GM20431 (cell line): ENCODE results near the gene FOXN1.

Experiments used
- in situ Hi-C: fragments of 300-500 bp; cut with MseI, MboI; formaldehyde crosslinking; loops from one replicate; pipeline ENCODE4 v1.15.0; 2020; ENCODE audit warnings: low sequenced_read_pairs; ENCODE audit not compliant: unreplicated experiment

The FOXN1 gene

DNA sequence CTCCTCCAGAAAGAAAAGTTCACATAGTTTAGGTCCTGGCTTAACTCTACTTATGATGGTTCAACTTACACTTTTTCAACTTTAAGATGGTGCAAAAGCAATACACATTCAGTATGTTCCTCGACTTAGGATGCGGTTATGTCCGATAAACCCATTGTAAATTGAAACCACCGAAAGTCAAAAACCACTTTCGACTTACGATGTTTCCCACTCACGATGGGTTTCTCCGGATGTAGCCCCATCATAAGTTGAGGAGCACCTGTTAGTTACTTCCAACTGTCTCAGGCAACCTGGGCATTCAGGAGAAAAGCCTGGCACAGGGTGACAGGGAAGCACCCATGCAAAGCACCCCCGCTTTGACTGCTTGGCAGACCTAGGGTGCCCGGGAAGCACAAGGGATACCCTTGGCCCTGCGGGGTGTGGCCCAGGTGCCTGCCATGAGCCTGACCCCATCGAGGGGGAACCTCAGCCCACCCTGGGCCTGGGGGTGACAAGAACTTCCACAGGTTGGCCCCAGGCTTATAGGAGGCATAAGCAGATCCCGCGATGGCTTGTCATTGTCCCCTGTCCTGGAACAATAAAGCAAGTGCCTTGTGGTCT is 32.2 kb downstream of the FOXN1 start:
- in situ Hi-C loops: loop anchor here (5.0 kb wide), 1 partner anchor 41 kb away; no protein-coding TSS in a partner anchor

DNA sequence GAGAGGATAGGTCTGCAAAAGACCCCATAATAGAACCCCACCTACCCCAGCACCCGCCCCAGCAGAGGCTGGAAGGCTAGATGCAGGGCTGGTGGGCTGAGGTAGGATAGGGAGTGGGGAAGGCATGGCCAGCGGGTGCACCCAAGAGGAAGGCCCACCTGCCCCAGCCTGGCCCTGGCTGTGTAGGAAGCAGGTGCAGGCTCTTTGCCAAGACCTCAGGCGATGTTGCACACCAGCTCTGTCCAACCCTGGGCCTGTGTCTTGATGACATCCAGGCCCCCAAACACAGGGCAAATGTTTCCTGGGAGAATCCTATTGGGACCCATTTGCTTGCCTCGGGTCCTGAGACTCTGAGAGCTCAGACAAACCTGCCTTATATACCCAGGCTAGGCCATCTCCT is 34.1 kb downstream of the FOXN1 start:
- in situ Hi-C loops: no loop called here

DNA sequence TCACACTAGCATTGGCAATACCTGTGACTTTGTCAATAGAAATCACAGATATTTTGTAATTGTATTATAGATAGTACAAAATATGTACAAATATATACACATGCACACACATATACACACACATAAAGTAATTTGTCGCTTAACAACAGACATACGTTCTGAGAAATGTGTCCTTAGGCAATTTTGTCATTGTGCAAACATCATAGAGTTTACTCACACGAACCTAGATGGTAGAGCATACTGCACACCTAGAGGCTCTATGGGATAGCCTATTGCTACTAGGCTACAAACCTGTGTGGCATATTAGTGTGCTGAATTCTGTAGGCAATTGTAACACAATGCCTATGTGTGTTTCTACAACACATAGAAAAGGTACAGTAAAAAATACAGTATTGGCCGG is 35.3 kb downstream of the FOXN1 start:
- in situ Hi-C loops: no loop called here

DNA sequence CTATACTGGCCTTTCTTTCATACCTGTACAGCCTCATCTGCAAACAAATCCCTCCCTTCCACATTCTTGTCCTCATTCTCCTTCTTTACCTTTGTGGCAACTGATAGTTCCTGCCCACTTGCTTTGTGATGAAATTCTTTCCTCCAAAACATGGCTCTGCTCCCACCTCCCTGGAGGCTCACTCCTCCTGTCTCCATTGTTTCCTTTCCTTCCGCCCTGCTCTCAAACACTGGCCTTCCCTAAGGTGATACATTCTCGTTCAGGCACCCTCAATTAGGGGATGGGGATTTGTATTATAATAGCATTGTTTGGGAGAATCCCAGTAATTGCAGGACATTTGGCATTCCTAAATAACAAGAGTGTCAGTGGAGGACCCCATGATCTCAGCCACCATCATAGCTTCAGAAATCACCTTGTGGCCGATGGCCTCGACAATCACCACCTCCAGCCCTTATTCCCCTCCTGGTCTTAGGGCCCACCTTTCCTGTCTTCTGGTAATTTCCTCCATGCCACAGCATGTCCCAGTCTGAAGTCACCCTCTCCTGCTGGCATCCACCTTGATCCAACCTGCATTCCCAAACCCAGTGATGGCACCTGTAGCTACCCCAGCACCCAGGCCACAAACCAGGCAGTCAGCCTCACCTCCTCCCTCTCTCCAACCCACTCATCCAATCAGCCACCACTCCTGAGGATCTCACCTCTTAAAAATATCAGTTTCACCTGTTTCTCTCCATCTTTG is 38.4 kb downstream of the FOXN1 start:
- in situ Hi-C loops: no loop called here

DNA sequence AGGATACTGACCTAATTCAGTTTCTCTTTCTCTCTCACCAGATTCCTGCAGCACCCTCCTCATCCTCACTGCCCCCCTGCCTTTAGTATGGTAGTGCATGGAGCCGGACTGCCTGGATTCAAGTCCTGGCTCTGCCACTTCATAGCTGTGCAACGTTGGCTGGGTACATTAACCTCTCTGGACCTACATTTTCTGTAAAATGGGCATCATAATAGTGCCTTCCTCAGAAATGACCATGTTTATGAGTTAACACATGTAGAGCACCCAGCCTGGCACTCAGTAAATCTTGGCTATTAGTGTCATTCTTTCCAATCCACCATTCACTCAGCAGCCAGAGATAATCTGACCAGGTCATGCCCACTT is 39.0 kb downstream of the FOXN1 start:
- in situ Hi-C loops: no loop called here

DNA sequence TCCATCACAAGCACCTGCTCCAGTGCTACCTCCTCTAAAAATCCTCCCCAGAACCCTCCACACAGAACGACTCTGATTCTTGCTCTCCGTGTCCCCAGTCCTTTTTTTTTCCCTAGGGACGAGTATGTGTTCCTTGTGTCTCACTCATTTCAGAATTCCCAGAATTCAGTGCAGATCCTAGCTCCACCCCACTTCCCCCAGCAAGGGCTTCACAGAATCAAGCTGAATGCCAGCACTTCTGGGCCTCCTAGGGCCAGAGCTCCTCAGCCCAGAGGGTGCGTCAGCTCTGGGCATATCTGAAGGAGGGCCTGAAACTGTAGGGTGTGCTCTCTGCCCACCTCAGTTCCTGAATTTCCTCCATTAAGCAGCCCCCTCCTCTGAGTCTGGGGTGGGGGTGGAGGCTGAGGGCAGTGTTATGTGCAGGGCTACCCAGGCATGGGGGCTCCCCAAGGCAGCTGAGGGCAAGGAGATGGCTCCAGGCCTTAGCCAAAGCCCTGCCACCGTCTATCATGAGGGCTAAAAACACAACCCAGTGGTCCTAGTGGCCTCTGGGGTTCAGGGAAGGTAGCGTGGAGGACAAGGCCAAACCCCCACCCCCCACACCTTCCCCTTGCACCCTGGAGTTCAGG is 39.8 kb downstream of the FOXN1 start:
- in situ Hi-C loops: no loop called here

DNA sequence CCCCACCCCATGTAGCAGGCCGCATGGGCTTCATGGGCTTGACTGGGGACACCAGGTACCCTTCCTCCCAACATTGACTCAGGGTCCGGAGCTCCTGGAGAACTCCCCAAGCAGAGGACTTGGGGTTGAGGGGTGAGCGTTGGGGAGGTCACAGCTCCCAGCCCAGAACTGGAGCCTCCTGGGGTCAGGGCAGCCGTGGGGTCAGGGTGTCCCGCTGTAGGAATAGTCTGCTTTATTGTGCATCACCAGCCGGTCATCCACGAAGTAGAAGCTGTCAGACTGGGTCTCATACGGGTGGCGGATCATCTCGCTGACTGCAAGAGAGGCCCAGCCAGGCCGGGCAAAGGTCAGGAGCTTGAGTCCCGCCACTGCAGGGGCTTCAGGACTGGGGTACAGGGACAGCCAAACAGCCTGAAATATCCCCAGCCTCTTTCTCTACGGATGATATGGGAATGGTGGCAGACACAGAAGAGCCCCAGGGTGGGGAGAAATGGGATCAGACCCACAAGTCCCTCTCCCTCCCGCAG is 41.0 kb downstream of the FOXN1 start:
- in situ Hi-C loops: no loop called here

DNA sequence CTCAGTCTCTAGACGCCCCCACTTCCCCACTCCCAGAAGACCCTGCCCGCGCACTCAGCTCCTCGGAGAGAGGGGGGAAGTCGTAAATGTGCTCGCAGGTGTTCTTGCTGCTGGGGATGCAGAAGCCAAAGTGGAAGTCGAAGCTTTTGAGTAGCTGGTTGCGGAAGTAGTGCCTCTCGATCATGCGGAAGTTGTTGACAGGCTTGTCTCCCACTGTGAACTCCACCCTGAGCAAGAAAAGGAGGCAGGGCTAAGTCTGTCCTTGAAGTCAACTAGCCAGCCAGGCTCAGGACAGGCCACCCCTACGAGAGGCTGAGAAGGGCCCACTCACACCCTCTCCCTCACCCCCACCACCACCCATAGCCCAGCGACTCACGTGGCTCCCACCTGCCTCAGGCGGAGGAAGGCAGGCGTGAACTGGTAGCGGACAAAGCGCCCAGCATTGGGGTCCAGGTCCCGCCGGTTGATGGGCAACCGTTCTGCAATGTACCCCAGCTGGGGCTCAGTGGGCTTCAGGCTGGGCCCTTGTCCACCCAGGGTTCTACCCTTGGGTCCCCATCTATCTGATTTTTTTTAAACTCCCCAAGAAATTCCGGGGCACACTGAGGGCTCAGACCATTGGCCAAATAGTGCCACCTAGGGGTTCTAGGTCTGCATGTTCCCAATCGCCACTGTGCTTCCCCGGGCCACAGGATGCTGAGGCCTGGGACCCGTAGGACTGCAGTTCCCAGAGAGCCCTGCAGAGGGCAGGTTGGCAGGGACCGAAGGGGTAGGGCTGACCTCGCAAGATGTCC is 41.7 kb downstream of the FOXN1 start:
- in situ Hi-C loops: no loop called here

DNA sequence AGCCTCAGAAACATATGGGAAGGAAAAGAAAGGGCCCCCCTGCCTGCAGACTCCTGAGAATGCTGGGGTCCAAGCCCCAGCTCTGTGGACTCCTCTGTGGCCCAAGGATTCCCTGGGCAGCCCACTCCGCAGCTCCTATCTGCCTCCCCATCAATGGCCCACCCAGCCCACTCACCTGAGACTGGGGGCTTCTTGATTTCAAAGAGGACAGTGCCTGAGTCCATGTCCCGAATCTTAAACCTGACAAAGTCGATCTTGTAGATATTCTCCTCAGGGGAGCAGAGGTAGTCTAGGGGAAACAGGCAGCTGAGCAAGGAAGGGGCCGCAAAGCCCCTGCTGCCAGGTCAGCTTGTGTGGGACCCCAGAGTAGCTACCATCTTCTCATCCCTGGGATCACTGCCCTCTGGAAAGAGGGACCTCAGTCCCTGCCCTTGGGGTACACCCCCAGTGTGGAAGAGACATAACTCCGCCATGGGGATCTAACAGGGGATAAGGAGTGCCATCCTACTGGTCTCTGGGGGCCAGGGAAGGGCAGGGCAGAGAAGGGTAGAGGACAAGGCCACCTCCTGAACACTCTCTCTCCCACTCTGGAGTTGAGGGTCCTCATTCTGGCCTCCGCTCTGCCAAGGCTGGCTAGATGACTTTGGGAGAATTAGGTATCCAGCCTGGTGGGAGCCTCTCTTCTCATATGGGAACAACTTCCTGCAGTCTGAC is 42.4 kb downstream of the FOXN1 start:
- in situ Hi-C loops: no loop called here

DNA sequence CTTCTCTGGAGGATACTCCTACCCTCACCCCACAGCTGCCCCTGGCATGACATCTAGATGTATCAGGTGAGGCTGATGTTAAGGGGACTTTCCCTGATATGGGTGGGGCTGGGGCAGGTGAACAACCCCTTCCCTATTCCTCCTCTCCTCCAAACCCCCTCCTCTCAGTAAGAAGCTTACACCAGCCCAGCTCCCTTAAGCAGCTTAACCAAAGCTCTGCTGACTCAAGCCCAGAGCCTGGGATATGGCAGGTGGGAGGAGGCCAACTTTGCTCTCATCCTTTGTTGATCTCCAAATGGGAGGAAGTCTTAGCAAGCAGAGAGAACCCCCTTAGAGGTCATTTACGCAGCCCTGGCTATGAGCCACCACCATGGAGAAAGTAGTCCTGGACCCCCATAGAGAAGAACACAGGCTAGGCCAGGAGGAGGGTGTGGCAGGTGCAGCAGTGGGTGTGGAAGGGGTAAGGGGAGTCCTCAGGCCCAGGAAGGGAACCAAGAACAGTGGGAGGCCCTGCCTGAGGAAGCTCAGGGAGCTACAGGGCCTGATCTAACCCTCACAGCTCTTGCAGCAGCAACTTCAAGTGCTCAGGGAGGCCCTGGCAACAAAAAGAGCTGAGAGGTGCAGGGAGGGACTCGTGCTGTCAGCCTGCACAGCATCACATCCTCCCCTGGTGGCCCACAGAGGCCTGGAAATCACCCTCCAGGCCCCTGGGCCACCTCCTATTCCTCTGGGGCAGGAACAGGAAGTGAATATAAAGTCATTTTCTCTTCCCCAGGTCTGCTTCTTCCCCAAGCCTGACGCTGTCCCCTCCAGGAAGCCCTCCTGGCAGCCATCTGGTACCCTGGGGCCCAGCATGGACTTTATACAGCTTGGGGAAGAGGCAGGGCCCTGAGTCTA is 43.3 kb downstream of the FOXN1 start:
- in situ Hi-C loops: no loop called here

DNA sequence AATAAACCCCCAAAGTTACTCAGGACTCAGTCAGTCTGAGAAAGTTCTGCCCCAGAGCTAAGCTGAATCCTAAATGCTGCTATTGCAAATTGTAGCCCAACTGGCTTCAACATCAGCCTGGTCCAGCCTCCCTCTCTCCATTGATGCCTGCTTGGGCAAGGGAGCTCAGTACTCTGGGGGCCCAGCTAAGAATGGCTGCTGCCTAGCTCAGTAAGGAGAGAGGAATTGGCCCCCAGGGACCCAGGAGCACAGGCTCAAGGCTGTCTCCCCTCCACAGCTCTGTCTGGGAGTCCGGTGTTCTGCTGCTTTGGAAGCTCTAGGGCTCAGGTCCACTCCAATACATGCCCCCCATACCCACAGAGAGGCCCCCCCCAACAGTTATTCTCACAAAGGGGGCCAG is 44.7 kb downstream of the FOXN1 start:
- in situ Hi-C loops: no loop called here

DNA sequence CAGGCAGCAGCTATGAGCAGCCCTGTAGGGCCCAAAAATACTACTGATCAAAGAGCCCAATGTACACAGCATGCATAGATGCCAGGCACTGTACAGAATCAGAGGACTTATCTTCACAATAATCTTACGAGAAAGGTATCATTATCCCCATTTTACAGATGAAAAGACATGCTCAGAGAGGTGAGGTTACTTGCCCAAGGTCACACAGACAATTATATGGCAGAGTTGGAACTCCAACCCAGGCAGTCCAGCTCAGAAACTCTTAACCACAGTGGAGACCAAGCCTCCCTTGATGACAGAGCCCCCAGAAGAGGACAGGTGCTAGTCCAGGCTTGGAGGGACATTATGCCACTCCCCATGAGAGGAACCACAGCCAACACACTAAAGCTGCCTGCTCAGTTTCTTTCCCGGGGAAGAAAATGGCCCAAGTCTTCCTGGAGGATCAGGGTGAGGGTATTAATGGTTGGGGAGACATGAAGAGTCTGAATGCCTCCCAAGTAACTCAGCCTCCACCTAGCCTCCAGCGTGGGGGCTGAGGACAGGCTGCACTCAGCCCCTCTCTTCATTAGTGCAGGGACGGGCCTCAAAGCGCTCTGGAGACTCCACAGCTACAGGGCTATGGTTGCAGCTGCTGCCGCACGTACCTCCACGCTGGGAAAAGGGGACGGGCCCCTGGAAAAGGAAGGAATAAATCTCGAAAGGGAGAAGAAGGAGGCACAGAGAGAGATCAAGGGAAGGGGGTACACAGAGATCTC is 45.5 kb downstream of the FOXN1 start:
- in situ Hi-C loops: no loop called here

DNA sequence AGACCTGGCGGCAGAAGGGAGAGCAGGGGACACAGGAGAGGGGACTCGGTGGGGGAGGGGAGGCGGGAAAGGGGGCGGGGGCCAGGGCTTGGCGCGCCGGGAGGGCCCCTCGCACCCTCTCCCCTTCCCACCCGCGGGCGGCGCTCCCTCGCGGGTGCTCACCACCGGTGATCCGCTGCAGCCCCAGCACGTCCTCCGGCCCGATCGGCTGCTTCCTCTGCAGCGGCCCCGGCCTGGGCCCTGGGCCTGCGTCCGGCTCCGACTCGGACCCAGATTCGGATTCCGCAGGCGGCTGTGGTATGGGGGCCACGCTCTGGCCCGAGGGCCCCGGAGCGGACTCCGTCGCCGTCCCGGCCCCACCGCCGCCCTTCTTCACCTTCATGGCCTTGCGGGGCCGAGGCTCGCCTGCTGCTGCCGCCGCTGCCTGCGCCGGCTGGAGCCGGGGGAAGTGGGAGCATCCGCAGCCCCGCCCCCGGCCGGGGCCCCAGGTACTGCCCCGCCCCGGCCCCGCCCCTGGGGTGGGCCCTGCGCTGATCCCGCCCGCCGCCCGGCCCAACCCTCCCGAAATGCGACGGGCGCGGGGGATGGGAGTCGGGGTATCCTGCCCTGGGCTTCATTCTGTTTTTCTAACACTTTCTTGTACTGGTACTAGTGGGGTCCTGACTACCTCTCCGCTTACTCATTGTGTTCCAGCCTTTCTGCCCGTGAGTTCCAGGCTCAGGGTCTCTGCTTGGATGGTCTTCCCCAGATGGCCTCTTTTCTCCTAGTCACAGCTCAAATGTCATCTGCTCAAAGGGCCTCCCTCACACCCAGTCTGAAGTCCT is 46.2 kb downstream of the FOXN1 start, which contains the start of gene UNC119:
Gene UNC119 (minus strand): TSS at position 449 of the 824 bp plus-strand sequence. CDS start 67 bp downstream, at position 382.
- in situ Hi-C loops: no loop called here

DNA sequence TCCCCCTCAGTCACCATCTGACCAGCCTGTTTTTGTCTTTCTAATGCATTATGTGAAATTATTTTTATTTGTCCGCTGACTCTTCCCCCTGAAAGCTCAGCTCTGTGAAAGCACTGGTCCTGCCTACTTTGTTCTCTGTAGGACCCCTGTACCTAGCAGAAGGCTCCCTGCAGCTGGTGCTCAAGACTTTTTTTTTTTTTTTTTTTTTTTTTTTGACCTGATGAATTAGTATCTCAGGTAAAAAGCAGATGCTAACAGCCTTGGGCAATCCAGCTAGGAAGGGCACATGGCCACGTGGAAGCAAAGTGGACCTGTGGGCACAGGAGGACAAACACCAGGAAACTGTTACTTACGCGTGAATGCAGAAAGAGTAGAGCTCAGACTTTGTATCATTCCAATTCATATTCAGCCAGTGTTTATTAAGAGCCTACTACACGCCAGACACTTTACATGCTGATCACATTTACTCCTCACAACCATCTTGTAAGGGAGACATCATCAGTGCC is 46.9 kb downstream of the FOXN1 start:
- in situ Hi-C loops: no loop called here

DNA sequence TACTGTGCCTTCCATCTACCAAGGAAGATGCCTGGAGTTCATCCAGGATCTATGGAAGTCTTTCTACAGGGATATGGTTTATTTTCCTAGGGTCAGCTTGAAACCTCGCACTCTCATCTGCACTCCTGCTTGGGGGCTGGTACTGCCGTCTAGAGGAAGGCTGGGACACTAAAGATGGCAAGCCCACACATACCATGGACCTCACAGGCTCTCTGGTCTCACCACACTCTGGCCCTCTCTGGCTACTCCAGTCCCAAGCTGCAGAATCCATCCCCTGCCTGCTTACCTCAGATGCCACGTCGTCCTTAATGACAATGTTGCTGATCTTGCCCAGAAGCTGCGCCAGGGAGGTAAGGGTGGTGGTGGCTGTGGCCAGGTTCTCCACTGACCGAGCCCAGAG is 48.4 kb downstream of the FOXN1 start:
- in situ Hi-C loops: no loop called here

DNA sequence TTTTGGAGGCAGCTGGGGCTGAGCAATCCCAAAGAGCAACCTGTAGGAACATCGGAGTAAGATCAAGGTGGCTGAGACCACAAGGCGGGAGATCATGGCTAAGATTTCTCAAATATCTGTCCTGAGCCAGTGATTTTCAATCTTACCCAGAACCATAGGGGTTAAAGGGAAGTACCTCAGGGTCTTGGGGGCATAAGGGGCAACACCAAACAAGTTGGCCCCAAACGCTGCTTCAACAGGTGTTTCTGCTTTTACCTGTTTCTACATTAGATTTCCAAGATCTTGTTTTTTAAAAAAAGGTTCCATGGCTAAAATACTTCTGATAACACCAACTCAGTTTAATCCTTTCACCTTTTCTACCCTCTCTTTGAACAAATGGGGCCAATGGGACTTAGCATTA is 48.9 kb downstream of the FOXN1 start:
- in situ Hi-C loops: no loop called here

DNA sequence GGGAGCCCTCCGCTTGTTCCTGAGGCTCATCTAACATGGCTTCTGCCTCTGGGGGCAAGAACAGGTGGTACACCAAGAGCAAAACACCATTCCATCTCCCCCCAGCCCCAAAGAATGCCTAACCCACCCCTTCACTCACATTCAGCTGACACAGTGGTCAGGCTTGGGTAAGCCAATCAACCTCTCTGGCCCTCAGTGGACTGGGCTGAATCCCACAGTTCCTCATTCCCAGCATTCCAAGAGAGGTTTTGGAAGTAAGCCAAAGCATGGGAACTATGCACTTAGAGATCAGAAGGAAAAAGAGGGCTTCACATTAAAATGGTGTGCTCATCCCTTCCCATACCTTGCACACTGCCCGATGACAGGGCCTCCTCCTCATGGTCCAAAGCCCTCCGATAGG is 57.3 kb downstream of the FOXN1 start:
- in situ Hi-C loops: no loop called here
